ENCODE results near the gene FAM193B. TPM values are rescaled to one million over a fixed set of nuclear protein-coding genes. Genes with fewer than 3 reads are reported as not detected.

FAM193B gene
- total and polyA plus RNA-seq, 7 experiments from 2014 or later = 4.1 to 275 (median 157) TPM

- peak within 1 kb of the TSS; percentile 95 for H3K4me3 ChIP-seq (ENCODE audit: low read length)
Measured at GRCh38 chr5:177592010-177592834, 37.9 kb upstream of the FAM193B start, which contains the start of gene TMED9. Gene TMED9 (plus strand): TSS chr5:177592203. CDS start chr5:177592215, 12 bp downstream.

GRCh38 chr5:177591690-177592009 lies 37.3 kb upstream of the FAM193B start:
- Histone ChIP-seq H3K36me3 (ENCODE audit: control insufficient read depth in 2 of 3, insufficient read depth in 3 of 3, low read length in 3 of 3) (peaks cover 11 to 40% (median 16%) of the 10 kb centered on the region in 3 experiments), H3K9me3 (ENCODE audit: control insufficient read depth in 2 of 3, low read length in 3 of 3) (no peaks in the 10 kb centered on the region), H3K4me1 (ENCODE audit: control insufficient read depth in 2 of 2, insufficient read depth in 2 of 2, low read length in 2 of 2) (peaks cover 16% of the 10 kb centered on the region in 2 donors), H3K4me3 (ENCODE audit: low read length) (peak overlapping the region; percentile 95), H3K27ac (ENCODE audit: low read depth, low read length) (peak overlapping the region; percentile 71), H3K27me3 (ENCODE audit: control insufficient read depth in 2 of 2, insufficient read depth in 2 of 2, low read length in 2 of 2) (no peaks in the 10 kb centered on the region)
- ATAC-seq = no peak
- no peak for DNase-seq
- Mint-ChIP-seq H3K36me3 (peaks cover 12 to 24% (median 21%) of the 10 kb centered on the region in 5 donors), H3K27ac (peak overlapping the region; percentile 4 to 99 (median 94)), H3K27me3 (peaks cover 8 to 29% (median 12%) of the 10 kb centered on the region in 5 donors), H3K4me1 (peaks cover 18 to 35% (median 22%) of the 10 kb centered on the region in 7 donors), H3K4me3 (peak overlapping the region; percentile 81 to 100 (median 96)), H3K9me3 (peaks cover 0 to 3% (median 0%) of the 10 kb centered on the region in 11 donors)
- ChIA-PET POLR2A (interaction anchor here (1.0 to 1.4 kb wide), 3 partner anchors 9 to 38 kb away, joined by 3 to 7 read pairs (median 4); partner anchors contain the start of genes B4GALT7 and FAM193B), CTCF (interaction anchor here (1.2 to 1.7 kb wide), 2 partner anchors 9 to 16 kb away, joined by 4 to 6 read pairs; no protein-coding TSS in a partner anchor)
- intact Hi-C loops (cut with micrococcal nuclease) = loop anchor here (1.0 to 10.0 kb wide), 8 partner anchors 9 to 947 kb away; partner anchors contain the start of genes B4GALT7 (in 2 of the 2), FAM193B (in 2 of the 2), NHP2 (in 1 of the 2) and RGS14 (in 1 of the 2)

More at GRCh38 chr5:177592010-177592834, 37.9 kb upstream of the FAM193B start, which contains the start of gene TMED9:
- H3K4me3 Mint-ChIP-seq = peak within 1 kb of the TSS; percentile 81 to 100 (median 96)
- Histone ChIP-seq H3K9me3 (ENCODE audit: control insufficient read depth in 2 of 3, low read length in 3 of 3) (no peaks in the 10 kb centered on the region), H3K4me1 (ENCODE audit: control insufficient read depth in 2 of 2, insufficient read depth in 2 of 2, low read length in 2 of 2) (peaks cover 16% of the 10 kb centered on the region in 2 donors), H3K27me3 (ENCODE audit: control insufficient read depth in 2 of 2, insufficient read depth in 2 of 2, low read length in 2 of 2) (no peaks in the 10 kb centered on the region), H3K27ac (ENCODE audit: low read depth, low read length) (peak within 1 kb of the TSS; percentile 71), H3K36me3 (ENCODE audit: control insufficient read depth in 2 of 3, insufficient read depth in 3 of 3, low read length in 3 of 3) (peaks cover 11 to 42% (median 16%) of the 10 kb centered on the region in 3 experiments)
- ChIA-PET POLR2A (interaction anchor here (0.5 to 1.4 kb wide), 7 partner anchors 8 to 498 kb away, joined by 3 to 7 read pairs (median 4); partner anchors contain the start of genes B4GALT7 and FAM193B), CTCF (interaction anchor here (0.7 to 1.7 kb wide), 3 partner anchors 8 to 569 kb away, joined by 3 to 6 read pairs (median 4); no protein-coding TSS in a partner anchor)
- H3K27ac Mint-ChIP-seq = peak within 1 kb of the TSS; percentile 83 to 99 (median 95)
- H3K27me3 Mint-ChIP-seq = peaks cover 8 to 29% (median 12%) of the 10 kb centered on the region in 5 donors
- peak; percentile 83 to 92 (median 90) for DNase-seq
- H3K9me3 Mint-ChIP-seq = peaks cover 0 to 3% (median 0%) of the 10 kb centered on the region in 11 donors
- intact Hi-C loops (cut with micrococcal nuclease) = loop anchor here (1.0 to 10.0 kb wide), 8 partner anchors 8 to 947 kb away; partner anchors contain the start of genes B4GALT7 (in 2 of the 2), FAM193B (in 2 of the 2), NHP2 (in 1 of the 2) and RGS14 (in 1 of the 2)
- peak; percentile 99 for ATAC-seq
- H3K36me3 Mint-ChIP-seq = peaks cover 12 to 24% (median 21%) of the 10 kb centered on the region in 5 donors
- peaks cover 18 to 35% (median 22%) of the 10 kb centered on the region in 7 donors for H3K4me1 Mint-ChIP-seq

- Mint-ChIP-seq H3K36me3 (peaks cover 4 to 14% (median 14%) of the 10 kb centered on the region in 5 donors), H3K4me1 (peaks cover 15 to 31% (median 22%) of the 10 kb centered on the region in 7 donors), H3K9me3 (peaks cover 0 to 3% (median 0%) of the 10 kb centered on the region in 11 donors), H3K27ac (no peak overlapping the region), H3K4me3 (no peak overlapping the region), H3K27me3 (peaks cover 10 to 31% (median 12%) of the 10 kb centered on the region in 5 donors)
- Histone ChIP-seq H3K4me1 (ENCODE audit: control insufficient read depth in 2 of 2, insufficient read depth in 2 of 2, low read length in 2 of 2) (peaks cover 16% of the 10 kb centered on the region in 2 donors), H3K27me3 (ENCODE audit: control insufficient read depth in 2 of 2, insufficient read depth in 2 of 2, low read length in 2 of 2) (no peaks in the 10 kb centered on the region), H3K9me3 (ENCODE audit: control insufficient read depth in 2 of 3, low read length in 3 of 3) (no peaks in the 10 kb centered on the region), H3K27ac (ENCODE audit: low read depth, low read length) (no peak overlapping the region), H3K36me3 (ENCODE audit: control insufficient read depth in 2 of 3, insufficient read depth in 3 of 3, low read length in 3 of 3) (peaks cover 7 to 27% (median 16%) of the 10 kb centered on the region in 3 experiments), H3K4me3 (ENCODE audit: low read length) (no peak overlapping the region)
- CTCF ChIA-PET = no interaction called here
- intact Hi-C loops (cut with micrococcal nuclease) = loop anchor here (5.0 to 10.0 kb wide), 2 partner anchors 233 to 946 kb away; partner anchors contain the start of genes RGS14 (in 1 of the 2) and TSPAN17 (in 1 of the 2)
- POLR2A ChIA-PET = no interaction called here
- ATAC-seq = no peak
- DNase-seq = no peak
Measured at GRCh38 chr5:177590406-177590805, 36.0 kb upstream of the FAM193B start.

GRCh38 chr5:177588413-177588909 lies 34.1 kb upstream of the FAM193B start:
- Histone ChIP-seq H3K27me3 (ENCODE audit: control insufficient read depth in 2 of 2, insufficient read depth in 2 of 2, low read length in 2 of 2) (no peaks in the 10 kb centered on the region), H3K9me3 (ENCODE audit: control insufficient read depth in 2 of 3, low read length in 3 of 3) (no peaks in the 10 kb centered on the region), H3K4me1 (ENCODE audit: control insufficient read depth in 2 of 2, insufficient read depth in 2 of 2, low read length in 2 of 2) (peaks cover 13 to 14% of the 10 kb centered on the region in 2 donors), H3K36me3 (ENCODE audit: control insufficient read depth in 2 of 3, insufficient read depth in 3 of 3, low read length in 3 of 3) (peaks cover 2 to 8% (median 2%) of the 10 kb centered on the region in 3 experiments), H3K4me3 (ENCODE audit: low read length) (no peak overlapping the region), H3K27ac (ENCODE audit: low read depth, low read length) (no peak overlapping the region)
- intact Hi-C loops (cut with micrococcal nuclease) = no loop called here
- ATAC-seq = no peak
- peaks cover 9 to 22% (median 16%) of the 10 kb centered on the region in 7 donors for H3K4me1 Mint-ChIP-seq
- H3K9me3 Mint-ChIP-seq = peaks cover 0 to 3% (median 0%) of the 10 kb centered on the region in 11 donors
- H3K27me3 Mint-ChIP-seq = peaks cover 19 to 40% (median 26%) of the 10 kb centered on the region in 5 donors
- H3K27ac Mint-ChIP-seq = no peak overlapping the region
- POLR2A ChIA-PET = interaction anchor here (0.7 kb wide), 1 partner anchor 17 kb away, joined by 3 read pairs; no protein-coding TSS in a partner anchor
- no peak overlapping the region for H3K4me3 Mint-ChIP-seq
- DNase-seq = no peak
- CTCF ChIA-PET = no interaction called here
- peaks cover 0 to 7% (median 3%) of the 10 kb centered on the region in 5 donors for H3K36me3 Mint-ChIP-seq

- Histone ChIP-seq H3K4me1 (ENCODE audit: control insufficient read depth in 2 of 2, insufficient read depth in 2 of 2, low read length in 2 of 2) (no peaks in the 10 kb centered on the region), H3K27me3 (ENCODE audit: control insufficient read depth in 2 of 2, insufficient read depth in 2 of 2, low read length in 2 of 2) (no peaks in the 10 kb centered on the region), H3K4me3 (ENCODE audit: low read length) (no peak overlapping the region), H3K36me3 (ENCODE audit: control insufficient read depth in 2 of 3, insufficient read depth in 3 of 3, low read length in 3 of 3) (no peaks in the 10 kb centered on the region), H3K27ac (ENCODE audit: low read depth, low read length) (no peak overlapping the region), H3K9me3 (ENCODE audit: control insufficient read depth in 2 of 3, low read length in 3 of 3) (no peaks in the 10 kb centered on the region)
- intact Hi-C loops (cut with micrococcal nuclease) = no loop called here
- Mint-ChIP-seq H3K36me3 (no peaks in the 10 kb centered on the region), H3K27ac (no peak overlapping the region), H3K27me3 (peaks cover 0 to 7% (median 0%) of the 10 kb centered on the region in 5 donors), H3K4me1 (no peaks in the 10 kb centered on the region), H3K4me3 (no peak overlapping the region), H3K9me3 (no peaks in the 10 kb centered on the region)
- ATAC-seq (no peak), DNase-seq (no peak)
- CTCF ChIA-PET = no interaction called here
- POLR2A ChIA-PET = no interaction called here
Measured at GRCh38 chr5:177578316-177578715, 24.0 kb upstream of the FAM193B start.

- H3K4me1 Mint-ChIP-seq = no peaks in the 10 kb centered on the region
Measured at GRCh38 chr5:177576169-177576568, 21.8 kb upstream of the FAM193B start.

More at GRCh38 chr5:177576169-177576568, 21.8 kb upstream of the FAM193B start:
- Histone ChIP-seq H3K9me3 (ENCODE audit: control insufficient read depth in 2 of 3, low read length in 3 of 3) (no peaks in the 10 kb centered on the region), H3K27ac (ENCODE audit: low read depth, low read length) (no peak overlapping the region), H3K27me3 (ENCODE audit: control insufficient read depth in 2 of 2, insufficient read depth in 2 of 2, low read length in 2 of 2) (no peaks in the 10 kb centered on the region), H3K36me3 (ENCODE audit: control insufficient read depth in 2 of 3, insufficient read depth in 3 of 3, low read length in 3 of 3) (no peaks in the 10 kb centered on the region), H3K4me1 (ENCODE audit: control insufficient read depth in 2 of 2, insufficient read depth in 2 of 2, low read length in 2 of 2) (no peaks in the 10 kb centered on the region), H3K4me3 (ENCODE audit: low read length) (no peak overlapping the region)
- no peak for ATAC-seq
- no peak overlapping the region for H3K4me3 Mint-ChIP-seq
- no peaks in the 10 kb centered on the region for H3K36me3 Mint-ChIP-seq
- ChIA-PET POLR2A (no interaction called here), CTCF (no interaction called here)
- H3K9me3 Mint-ChIP-seq = peaks cover 0 to 5% (median 0%) of the 10 kb centered on the region in 11 donors
- DNase-seq = no peak
- peaks cover 0 to 7% (median 0%) of the 10 kb centered on the region in 5 donors for H3K27me3 Mint-ChIP-seq
- intact Hi-C loops (cut with micrococcal nuclease) = no loop called here
- no peak overlapping the region for H3K27ac Mint-ChIP-seq

All from naive thymus-derived CD4-positive, alpha-beta T cell (primary cell).